Measurements from ENCODE around the gene SPEF2. TPM values are rescaled to one million over a fixed set of nuclear protein-coding genes. Genes with fewer than 3 reads are reported as not detected.

Gene SPEF2
- total and polyA plus RNA-seq, 2 experiments from 2014 or later, result 0.17 to 0.21 TPM

- H3K4me1 ChIP-seq (ENCODE audit: insufficient read depth), result no peaks in the 10 kb centered on the region
- Mint-ChIP-seq H3K36me3 (ENCODE audit: low read depth) (no peaks in the 10 kb centered on the region), H3K27ac (no peak overlapping the region), H3K9me3 (no peaks in the 10 kb centered on the region), H3K4me3 (no peak overlapping the region), H3K4me1 (peaks cover 2% of the 10 kb centered on the region; the same call in 2 of the 3 replicates), H3K27me3 (ENCODE audit: insufficient read depth, low read depth, poor library complexity) (peaks cover 12% of the 10 kb centered on the region)
- H3K27ac ChIP-seq (ENCODE audit: low read depth), result no peak overlapping the region
- H3K4me2 ChIP-seq, result no peak overlapping the region
- no peak overlapping the region for H2AFZ ChIP-seq
- H3K9me2 ChIP-seq (ENCODE audit: insufficient read depth), result no peaks in the 10 kb centered on the region
- no peaks in the 10 kb centered on the region for H3K36me3 ChIP-seq (ENCODE audit: insufficient read depth)
- H3K27me3 ChIP-seq (ENCODE audit: insufficient read depth), result peaks cover 30% of the 10 kb centered on the region
- H3F3A ChIP-seq (replicated peaks; ENCODE audit: low read depth), result no peaks in the 10 kb centered on the region
- TF ChIP-seq, protein P1, sequence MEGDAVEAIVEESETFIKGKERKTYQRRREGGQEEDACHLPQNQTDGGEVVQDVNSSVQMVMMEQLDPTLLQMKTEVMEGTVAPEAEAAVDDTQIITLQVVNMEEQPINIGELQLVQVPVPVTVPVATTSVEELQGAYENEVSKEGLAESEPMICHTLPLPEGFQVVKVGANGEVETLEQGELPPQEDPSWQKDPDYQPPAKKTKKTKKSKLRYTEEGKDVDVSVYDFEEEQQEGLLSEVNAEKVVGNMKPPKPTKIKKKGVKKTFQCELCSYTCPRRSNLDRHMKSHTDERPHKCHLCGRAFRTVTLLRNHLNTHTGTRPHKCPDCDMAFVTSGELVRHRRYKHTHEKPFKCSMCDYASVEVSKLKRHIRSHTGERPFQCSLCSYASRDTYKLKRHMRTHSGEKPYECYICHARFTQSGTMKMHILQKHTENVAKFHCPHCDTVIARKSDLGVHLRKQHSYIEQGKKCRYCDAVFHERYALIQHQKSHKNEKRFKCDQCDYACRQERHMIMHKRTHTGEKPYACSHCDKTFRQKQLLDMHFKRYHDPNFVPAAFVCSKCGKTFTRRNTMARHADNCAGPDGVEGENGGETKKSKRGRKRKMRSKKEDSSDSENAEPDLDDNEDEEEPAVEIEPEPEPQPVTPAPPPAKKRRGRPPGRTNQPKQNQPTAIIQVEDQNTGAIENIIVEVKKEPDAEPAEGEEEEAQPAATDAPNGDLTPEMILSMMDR (conservative IDR thresholded peaks at IDR 0.05; ENCODE audit: low read depth in 2 of 2), result no peak
- TF ChIP-seq NANOG (IDR thresholded peaks at IDR 0.05; ENCODE audit: borderline replicate concordance), result no peak
- no peak for TF ChIP-seq ZNF331 (CRISPR knock-in tag; IDR thresholded peaks at IDR 0.05; ENCODE audit: low read depth)
- no peak for TF ChIP-seq STAT1 (IDR thresholded peaks at IDR 0.05; ENCODE audit: unreplicated experiment)
- TF ChIP-seq JUNB (IDR thresholded peaks at IDR 0.05; ENCODE audit: unreplicated experiment), result no peak
- no peak for TF ChIP-seq ETS1 (IDR thresholded peaks at IDR 0.05)
- TF ChIP-seq EZH2phosphoT487 (IDR thresholded peaks at IDR 0.05; ENCODE audit: unreplicated experiment), result no peak
- TF ChIP-seq EZH2 (IDR thresholded peaks at IDR 0.05; ENCODE audit: low read depth, unreplicated experiment), result no peak
- no peak for TF ChIP-seq ZNF114 (CRISPR knock-in tag; IDR thresholded peaks at IDR 0.05)
- TF ChIP-seq, protein P2, sequence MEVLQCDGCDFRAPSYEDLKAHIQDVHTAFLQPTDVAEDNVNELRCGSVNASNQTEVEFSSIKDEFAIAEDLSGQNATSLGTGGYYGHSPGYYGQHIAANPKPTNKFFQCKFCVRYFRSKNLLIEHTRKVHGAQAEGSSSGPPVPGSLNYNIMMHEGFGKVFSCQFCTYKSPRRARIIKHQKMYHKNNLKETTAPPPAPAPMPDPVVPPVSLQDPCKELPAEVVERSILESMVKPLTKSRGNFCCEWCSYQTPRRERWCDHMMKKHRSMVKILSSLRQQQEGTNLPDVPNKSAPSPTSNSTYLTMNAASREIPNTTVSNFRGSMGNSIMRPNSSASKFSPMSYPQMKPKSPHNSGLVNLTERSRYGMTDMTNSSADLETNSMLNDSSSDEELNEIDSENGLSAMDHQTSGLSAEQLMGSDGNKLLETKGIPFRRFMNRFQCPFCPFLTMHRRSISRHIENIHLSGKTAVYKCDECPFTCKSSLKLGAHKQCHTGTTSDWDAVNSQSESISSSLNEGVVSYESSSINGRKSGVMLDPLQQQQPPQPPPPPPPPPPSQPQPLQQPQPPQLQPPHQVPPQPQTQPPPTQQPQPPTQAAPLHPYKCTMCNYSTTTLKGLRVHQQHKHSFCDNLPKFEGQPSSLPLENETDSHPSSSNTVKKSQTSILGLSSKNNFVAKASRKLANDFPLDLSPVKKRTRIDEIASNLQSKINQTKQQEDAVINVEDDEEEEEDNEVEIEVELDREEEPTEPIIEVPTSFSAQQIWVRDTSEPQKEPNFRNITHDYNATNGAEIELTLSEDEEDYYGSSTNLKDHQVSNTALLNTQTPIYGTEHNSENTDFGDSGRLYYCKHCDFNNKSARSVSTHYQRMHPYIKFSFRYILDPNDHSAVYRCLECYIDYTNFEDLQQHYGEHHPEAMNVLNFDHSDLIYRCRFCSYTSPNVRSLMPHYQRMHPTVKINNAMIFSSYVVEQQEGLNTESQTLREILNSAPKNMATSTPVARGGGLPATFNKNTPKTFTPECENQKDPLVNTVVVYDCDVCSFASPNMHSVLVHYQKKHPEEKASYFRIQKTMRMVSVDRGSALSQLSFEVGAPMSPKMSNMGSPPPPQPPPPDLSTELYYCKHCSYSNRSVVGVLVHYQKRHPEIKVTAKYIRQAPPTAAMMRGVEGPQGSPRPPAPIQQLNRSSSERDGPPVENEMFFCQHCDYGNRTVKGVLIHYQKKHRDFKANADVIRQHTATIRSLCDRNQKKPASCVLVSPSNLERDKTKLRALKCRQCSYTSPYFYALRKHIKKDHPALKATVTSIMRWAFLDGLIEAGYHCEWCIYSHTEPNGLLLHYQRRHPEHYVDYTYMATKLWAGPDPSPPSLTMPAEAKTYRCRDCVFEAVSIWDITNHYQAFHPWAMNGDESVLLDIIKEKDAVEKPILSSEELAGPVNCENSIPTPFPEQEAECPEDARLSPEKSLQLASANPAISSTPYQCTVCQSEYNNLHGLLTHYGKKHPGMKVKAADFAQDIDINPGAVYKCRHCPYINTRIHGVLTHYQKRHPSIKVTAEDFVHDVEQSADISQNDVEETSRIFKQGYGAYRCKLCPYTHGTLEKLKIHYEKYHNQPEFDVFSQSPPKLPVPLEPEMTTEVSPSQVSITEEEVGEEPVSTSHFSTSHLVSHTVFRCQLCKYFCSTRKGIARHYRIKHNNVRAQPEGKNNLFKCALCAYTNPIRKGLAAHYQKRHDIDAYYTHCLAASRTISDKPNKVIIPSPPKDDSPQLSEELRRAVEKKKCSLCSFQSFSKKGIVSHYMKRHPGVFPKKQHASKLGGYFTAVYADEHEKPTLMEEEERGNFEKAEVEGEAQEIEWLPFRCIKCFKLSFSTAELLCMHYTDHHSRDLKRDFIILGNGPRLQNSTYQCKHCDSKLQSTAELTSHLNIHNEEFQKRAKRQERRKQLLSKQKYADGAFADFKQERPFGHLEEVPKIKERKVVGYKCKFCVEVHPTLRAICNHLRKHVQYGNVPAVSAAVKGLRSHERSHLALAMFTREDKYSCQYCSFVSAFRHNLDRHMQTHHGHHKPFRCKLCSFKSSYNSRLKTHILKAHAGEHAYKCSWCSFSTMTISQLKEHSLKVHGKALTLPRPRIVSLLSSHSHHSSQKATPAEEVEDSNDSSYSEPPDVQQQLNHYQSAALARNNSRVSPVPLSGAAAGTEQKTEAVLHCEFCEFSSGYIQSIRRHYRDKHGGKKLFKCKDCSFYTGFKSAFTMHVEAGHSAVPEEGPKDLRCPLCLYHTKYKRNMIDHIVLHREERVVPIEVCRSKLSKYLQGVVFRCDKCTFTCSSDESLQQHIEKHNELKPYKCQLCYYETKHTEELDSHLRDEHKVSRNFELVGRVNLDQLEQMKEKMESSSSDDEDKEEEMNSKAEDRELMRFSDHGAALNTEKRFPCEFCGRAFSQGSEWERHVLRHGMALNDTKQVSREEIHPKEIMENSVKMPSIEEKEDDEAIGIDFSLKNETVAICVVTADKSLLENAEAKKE (CRISPR knock-in tag; IDR thresholded peaks at IDR 0.05), result no peak
- no peak for TF ChIP-seq POLR2AphosphoS5 (IDR thresholded peaks at IDR 0.05; ENCODE audit: low read depth)
- TF ChIP-seq, protein P3, sequence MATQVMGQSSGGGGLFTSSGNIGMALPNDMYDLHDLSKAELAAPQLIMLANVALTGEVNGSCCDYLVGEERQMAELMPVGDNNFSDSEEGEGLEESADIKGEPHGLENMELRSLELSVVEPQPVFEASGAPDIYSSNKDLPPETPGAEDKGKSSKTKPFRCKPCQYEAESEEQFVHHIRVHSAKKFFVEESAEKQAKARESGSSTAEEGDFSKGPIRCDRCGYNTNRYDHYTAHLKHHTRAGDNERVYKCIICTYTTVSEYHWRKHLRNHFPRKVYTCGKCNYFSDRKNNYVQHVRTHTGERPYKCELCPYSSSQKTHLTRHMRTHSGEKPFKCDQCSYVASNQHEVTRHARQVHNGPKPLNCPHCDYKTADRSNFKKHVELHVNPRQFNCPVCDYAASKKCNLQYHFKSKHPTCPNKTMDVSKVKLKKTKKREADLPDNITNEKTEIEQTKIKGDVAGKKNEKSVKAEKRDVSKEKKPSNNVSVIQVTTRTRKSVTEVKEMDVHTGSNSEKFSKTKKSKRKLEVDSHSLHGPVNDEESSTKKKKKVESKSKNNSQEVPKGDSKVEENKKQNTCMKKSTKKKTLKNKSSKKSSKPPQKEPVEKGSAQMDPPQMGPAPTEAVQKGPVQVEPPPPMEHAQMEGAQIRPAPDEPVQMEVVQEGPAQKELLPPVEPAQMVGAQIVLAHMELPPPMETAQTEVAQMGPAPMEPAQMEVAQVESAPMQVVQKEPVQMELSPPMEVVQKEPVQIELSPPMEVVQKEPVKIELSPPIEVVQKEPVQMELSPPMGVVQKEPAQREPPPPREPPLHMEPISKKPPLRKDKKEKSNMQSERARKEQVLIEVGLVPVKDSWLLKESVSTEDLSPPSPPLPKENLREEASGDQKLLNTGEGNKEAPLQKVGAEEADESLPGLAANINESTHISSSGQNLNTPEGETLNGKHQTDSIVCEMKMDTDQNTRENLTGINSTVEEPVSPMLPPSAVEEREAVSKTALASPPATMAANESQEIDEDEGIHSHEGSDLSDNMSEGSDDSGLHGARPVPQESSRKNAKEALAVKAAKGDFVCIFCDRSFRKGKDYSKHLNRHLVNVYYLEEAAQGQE (IDR thresholded peaks at IDR 0.05; ENCODE audit: unreplicated experiment), result no peak
- H3K4me3 ChIP-seq, result no peak overlapping the region
- H3K79me2 ChIP-seq (replicated peaks; ENCODE audit: insufficient read depth), result no peaks in the 10 kb centered on the region
- DNase-seq (ENCODE audit: low spot score) (no peak), ATAC-seq (no peak)
- no peaks in the 10 kb centered on the region; the same call in 1 of the 2 replicates for H4K20me1 ChIP-seq (replicated peaks; ENCODE audit: insufficient read depth)
Observed at GRCh38 chr5:35765921-35766320, 148.3 kb downstream of the SPEF2 start.
